Transverse colon (tissue), 4 donors: ENCODE data around the gene PMP22. TPM values are rescaled to one million over a fixed set of nuclear protein-coding genes. Genes with fewer than 3 reads are reported as not detected.

ENCODE experiments used
- DNase-seq: peaks from one replicate; pipeline ENCODE4 v3.0.0-alpha.2; 2019
- H3K27ac ChIP-seq, 4 donors: fragments of 200-600 bp; sonication (generic); 2 replicates each; pipeline ENCODE4 v1.5.1; 2016 to 2018; ENCODE audit warnings: inconsistent platforms in 4 of 4
- H3K27me3 ChIP-seq: fragments of 200-600 bp; sonication (generic); 2 replicates; pipeline ENCODE4 v1.5.1; 2017; ENCODE audit warnings: inconsistent platforms
- H3K36me3 ChIP-seq, 4 donors: fragments of 200-600 bp; sonication (generic); 2 replicates each; pipeline ENCODE4 v1.5.1; 2017 to 2019; ENCODE audit warnings: inconsistent platforms in 4 of 4
- H3K4me1 ChIP-seq, 4 donors: fragments of 200-600 bp; sonication (generic); 2 replicates each; pipeline ENCODE4 v1.5.1; 2017 to 2020; ENCODE audit warnings: inconsistent platforms in 4 of 4
- H3K4me3 ChIP-seq, 4 donors: fragments of 200-600 bp; sonication (generic); 1 replicate in 1 of 4; 2 replicates in 3 of 4; pipeline versions ENCODE4 v1.5.1 to v1.6.1; 2017 to 2019; ENCODE audit warnings: inconsistent platforms in 4 of 4
- H3K9me3 ChIP-seq, 2 donors: fragments of 200-600 bp; sonication (generic); 2 replicates each; pipeline ENCODE4 v1.5.1; 2017 to 2019; ENCODE audit warnings: inconsistent platforms in 2 of 2
- CTCF ChIP-seq, 5 experiments: fragments of 200-600 bp in 3 of 5; fragments of 450-650 bp in 2 of 5; sonication (generic) in 3 of 5; IDR thresholded peaks; 1 replicate in 2 of 5; 2 replicates in 3 of 5; pipeline ENCODE4 v1.5.1; 2016 to 2017; ENCODE audit warnings: antibody characterized with exemption in 5 of 5, inconsistent platforms in 3 of 5, mild to moderate bottlenecking in 2 of 5, moderate library complexity in 1 of 5
- EP300 ChIP-seq: sonication (generic); formaldehyde crosslinking; IDR thresholded peaks from one replicate; pipeline ENCODE4 v1.6.1; 2017; ENCODE audit warnings: antibody characterized with exemption, low read depth
- POLR2A ChIP-seq: fragments of 450-650 bp; IDR thresholded peaks from one replicate; pipeline ENCODE4 v1.6.1; 2016; ENCODE audit warnings: antibody characterized with exemption, mild to moderate bottlenecking, moderate library complexity
- POLR2AphosphoS5 ChIP-seq, 3 donors: sonication (generic); formaldehyde crosslinking; IDR thresholded peaks; one replicate each; pipeline ENCODE4 v1.6.1; 2016; ENCODE audit warnings: antibody characterized with exemption in 3 of 3
- WGBS, 2 donors: methylation state at CpG; one replicate each; pipeline ENCODE4 v1.1.5; 2018; ENCODE audit warnings: low coverage in 1 of 2; 5-methylcytosine and 5-hydroxymethylcytosine counted together
- in situ Hi-C, 4 donors: fragments of 200-750 bp; cut with MboI; loops; one replicate each; pipeline versions ENCODE4 v1.15.0 to v1.15.1; 2017; ENCODE audit warnings: low sequenced_read_pairs in 3 of 4, low pct_ligation_motif_present in 1 of 4, low pct_unique_long_range_greater_than_20kb in 1 of 4
- intact Hi-C: fragments of 100-400 bp; cut with DNase I; formaldehyde crosslinking; loops from one replicate; pipeline ENCODE4 v1.15.1; 2023; ENCODE audit warnings: low total_unique reads
- total RNA-seq, 4 donors: library from RNA; depleted of rRNA; stranded (reverse); fragments of >200 nt; gene quantifications; one replicate each; pipeline ENCODE4 v1.1.0, GENCODE V29; 2016

PMP22 gene
- total RNA-seq, 4 donors from 2014 or later, result 23.9 to 70.9 (median 49.1) TPM

- Histone ChIP-seq H3K4me3 (no peak overlapping the region), H3K27ac (no peak overlapping the region), H3K36me3 (no peaks in the 10 kb centered on the region), H3K9me3 (no peaks in the 10 kb centered on the region), H3K27me3 (no peaks in the 10 kb centered on the region), H3K4me1 (peaks cover 0 to 9% (median 3%) of the 10 kb centered on the region in 4 donors)
- DNase-seq, result no peak
- in situ Hi-C loops, result loop anchor here in 1 of 4 donors (10.0 kb wide), 1 partner anchor 59 kb away; the partner anchor contains the start of gene TEKT3
- intact Hi-C loops, result no loop called here
- TF ChIP-seq EP300 (no peak), POLR2AphosphoS5 (IDR thresholded peaks at IDR 0.05) (no peak), CTCF (IDR thresholded peaks at IDR 0.05) (no peak), POLR2A (no peak)
- 71 to 81% methylated on average over 6 of the region's 6 CpGs for WGBS, 2 donors
Observed at GRCh38 chr17:15285466-15285865, 20.3 kb upstream of the PMP22 start.

- in situ Hi-C loops, result loop anchor here in 1 of 4 donors (10.0 kb wide), 1 partner anchor 60 kb away; the partner anchor contains the start of gene TEKT3
- peaks cover 0 to 9% (median 3%) of the 10 kb centered on the region in 4 donors for H3K4me1 ChIP-seq
- no peaks in the 10 kb centered on the region for H3K36me3 ChIP-seq
- 36 to 54% methylated on average over 2 of the region's 2 CpGs for WGBS, 2 donors
- no peak for TF ChIP-seq EP300
- no peak overlapping the region for H3K4me3 ChIP-seq
- no peaks in the 10 kb centered on the region for H3K9me3 ChIP-seq
- no peak overlapping the region for H3K27ac ChIP-seq
- intact Hi-C loops, result no loop called here
- no peak for DNase-seq
- H3K27me3 ChIP-seq, result no peaks in the 10 kb centered on the region
Observed at GRCh38 chr17:15284537-15284936, 19.4 kb upstream of the PMP22 start.

- WGBS, 2 donors, result 72 to 86% methylated on average over 5 to 6 of the region's 6 CpGs
- H3K27me3 ChIP-seq, result no peaks in the 10 kb centered on the region
- H3K36me3 ChIP-seq, result no peaks in the 10 kb centered on the region
- no peak for TF ChIP-seq POLR2A
- TF ChIP-seq POLR2AphosphoS5 (IDR thresholded peaks at IDR 0.05), result no peak
- TF ChIP-seq EP300, result no peak
- no peak for TF ChIP-seq CTCF (IDR thresholded peaks at IDR 0.05)
- in situ Hi-C loops (loop anchor here in 1 of 4 donors (10.0 kb wide), 1 partner anchor 61 kb away; the partner anchor contains the start of gene TEKT3), intact Hi-C loops (no loop called here)
- peaks cover 0 to 9% (median 3%) of the 10 kb centered on the region in 4 donors for H3K4me1 ChIP-seq
- no peaks in the 10 kb centered on the region for H3K9me3 ChIP-seq
- H3K27ac ChIP-seq, result no peak overlapping the region
- DNase-seq, result no peak
- H3K4me3 ChIP-seq, result no peak overlapping the region
Observed at GRCh38 chr17:15284107-15284506, 19.0 kb upstream of the PMP22 start.

- in situ Hi-C loops (loop anchor here in 1 of 4 donors (10.0 kb wide), 1 partner anchor 63 kb away; the partner anchor contains the start of gene TEKT3), intact Hi-C loops (no loop called here)
- no peaks in the 10 kb centered on the region for H3K9me3 ChIP-seq
- DNase-seq, result no peak
- no peak overlapping the region for H3K27ac ChIP-seq
- H3K27me3 ChIP-seq, result no peaks in the 10 kb centered on the region
- WGBS, 2 donors, result 93 to 100% methylated on average over 1 to 3 of the region's 3 CpGs
- no peaks in the 10 kb centered on the region for H3K36me3 ChIP-seq
- no peak for TF ChIP-seq CTCF (IDR thresholded peaks at IDR 0.05)
- TF ChIP-seq POLR2AphosphoS5 (IDR thresholded peaks at IDR 0.05), result no peak
- no peak for TF ChIP-seq EP300
- no peak for TF ChIP-seq POLR2A
- no peak overlapping the region for H3K4me3 ChIP-seq
- no peaks in the 10 kb centered on the region for H3K4me1 ChIP-seq
Observed at GRCh38 chr17:15281909-15282308, 16.8 kb upstream of the PMP22 start.
